Stomach smooth muscle (tissue), 2 donors: ENCODE data around the gene PLA2G2C.

ENCODE experiments used
- H3K27ac ChIP-seq: one replicate; pipeline ENCODE4 v1.7.0; 2013; ENCODE audit warnings: mild to moderate bottlenecking, low read length, inconsistent platforms
- H3K27me3 ChIP-seq, 2 donors: one replicate each; pipeline ENCODE4 v1.7.0; 2013; ENCODE audit warnings: low read length in 2 of 2; ENCODE audit not compliant: insufficient read depth in 2 of 2, control insufficient read depth in 1 of 2
- H3K36me3 ChIP-seq, 2 donors: one replicate each; pipeline ENCODE4 v1.7.0; 2013; ENCODE audit warnings: low read length in 2 of 2; ENCODE audit not compliant: control insufficient read depth in 2 of 2, insufficient read depth in 2 of 2
- H3K4me1 ChIP-seq: one replicate; pipeline ENCODE4 v1.7.0; 2013; ENCODE audit warnings: low read length; ENCODE audit not compliant: control insufficient read depth, insufficient read depth
- H3K4me3 ChIP-seq, 2 donors: one replicate each; pipeline ENCODE4 v1.7.0; 2013; ENCODE audit warnings: low read length in 2 of 2
- H3K9ac ChIP-seq, 2 donors: one replicate each; pipeline ENCODE4 v1.7.0; 2013; ENCODE audit warnings: low read length in 2 of 2, mild to moderate bottlenecking in 1 of 2
- H3K9me3 ChIP-seq, 2 donors: one replicate each; pipeline ENCODE4 v1.7.0; 2013; ENCODE audit warnings: low read length in 2 of 2; ENCODE audit not compliant: control insufficient read depth in 2 of 2
- donor health status: healthy.
- donor health status: Pancreatic carcinoma.

PLA2G2C gene

GRCh38 chr1:20209471-20209870, 23.2 kb upstream of the PLA2G2C start:
- H3K4me3 ChIP-seq, result no peak overlapping the region

GRCh38 chr1:20207546-20207945, 21.2 kb upstream of the PLA2G2C start:
- H3K4me1 ChIP-seq, result no peaks in the 10 kb centered on the region
- peaks cover 0 to 21% of the 10 kb centered on the region in 2 donors for H3K27me3 ChIP-seq
- no peak overlapping the region for H3K27ac ChIP-seq
- no peak overlapping the region for H3K9ac ChIP-seq
- H3K36me3 ChIP-seq, result no peaks in the 10 kb centered on the region
- H3K4me3 ChIP-seq, result no peak overlapping the region
- H3K9me3 ChIP-seq, result no peaks in the 10 kb centered on the region

More at GRCh38 chr1:20209471-20209870, 23.2 kb upstream of the PLA2G2C start:
- H3K4me1 ChIP-seq, result no peaks in the 10 kb centered on the region
- no peaks in the 10 kb centered on the region for H3K9me3 ChIP-seq
- H3K36me3 ChIP-seq, result no peaks in the 10 kb centered on the region
- H3K27ac ChIP-seq, result no peak overlapping the region
- no peak overlapping the region for H3K9ac ChIP-seq
- H3K27me3 ChIP-seq, result peaks cover 0 to 24% of the 10 kb centered on the region in 2 donors

- H3K27me3 ChIP-seq, result peaks cover 0 to 2% of the 10 kb centered on the region in 2 donors
- H3K9ac ChIP-seq, result no peak overlapping the region
- H3K4me3 ChIP-seq, result no peak overlapping the region
- no peaks in the 10 kb centered on the region for H3K36me3 ChIP-seq
- no peaks in the 10 kb centered on the region for H3K4me1 ChIP-seq
- H3K9me3 ChIP-seq, result no peaks in the 10 kb centered on the region
- H3K27ac ChIP-seq, result no peak overlapping the region
These were observed 15.8 kb upstream of the PLA2G2C start for GRCh38 chr1:20202166-20202565.

- no peaks in the 10 kb centered on the region for H3K36me3 ChIP-seq
These were observed 14.6 kb upstream of the PLA2G2C start for GRCh38 chr1:20200966-20201365.

GRCh38 chr1:20199840-20200239, 13.5 kb upstream of the PLA2G2C start:
- H3K9me3 ChIP-seq, result no peaks in the 10 kb centered on the region
- no peak overlapping the region for H3K9ac ChIP-seq
- no peaks in the 10 kb centered on the region for H3K27me3 ChIP-seq
- H3K4me3 ChIP-seq, result no peak overlapping the region
- no peak overlapping the region for H3K27ac ChIP-seq
- H3K36me3 ChIP-seq, result no peaks in the 10 kb centered on the region
- H3K4me1 ChIP-seq, result peaks cover 4% of the 10 kb centered on the region

More at GRCh38 chr1:20200966-20201365, 14.6 kb upstream of the PLA2G2C start:
- no peak overlapping the region for H3K4me3 ChIP-seq
- H3K4me1 ChIP-seq, result no peaks in the 10 kb centered on the region
- no peak overlapping the region for H3K27ac ChIP-seq
- no peaks in the 10 kb centered on the region for H3K9me3 ChIP-seq
- H3K9ac ChIP-seq, result no peak overlapping the region
- H3K27me3 ChIP-seq, result peaks cover 0 to 2% of the 10 kb centered on the region in 2 donors

GRCh38 chr1:20199403-20199802, 13.1 kb upstream of the PLA2G2C start:
- no peak overlapping the region for H3K9ac ChIP-seq
- H3K9me3 ChIP-seq, result no peaks in the 10 kb centered on the region
- H3K27ac ChIP-seq, result no peak overlapping the region
- no peaks in the 10 kb centered on the region for H3K27me3 ChIP-seq
- no peaks in the 10 kb centered on the region for H3K36me3 ChIP-seq
- no peak overlapping the region for H3K4me3 ChIP-seq
- H3K4me1 ChIP-seq, result peaks cover 4% of the 10 kb centered on the region

- H3K27me3 ChIP-seq, result no peaks in the 10 kb centered on the region
- H3K9me3 ChIP-seq, result no peaks in the 10 kb centered on the region
- H3K4me1 ChIP-seq, result peaks cover 4% of the 10 kb centered on the region
- H3K4me3 ChIP-seq, result no peak overlapping the region
- no peaks in the 10 kb centered on the region for H3K36me3 ChIP-seq
- H3K27ac ChIP-seq, result no peak overlapping the region
- no peak overlapping the region for H3K9ac ChIP-seq
These were observed 12.6 kb upstream of the PLA2G2C start for GRCh38 chr1:20198918-20199317.

GRCh38 chr1:20198296-20198695, 12.0 kb upstream of the PLA2G2C start:
- H3K4me3 ChIP-seq, result no peak overlapping the region
- H3K4me1 ChIP-seq, result peaks cover 4% of the 10 kb centered on the region
- no peak overlapping the region for H3K9ac ChIP-seq
- H3K27ac ChIP-seq, result no peak overlapping the region
- no peaks in the 10 kb centered on the region for H3K9me3 ChIP-seq
- H3K27me3 ChIP-seq, result no peaks in the 10 kb centered on the region
- no peaks in the 10 kb centered on the region for H3K36me3 ChIP-seq

GRCh38 chr1:20197329-20197791, 11.0 kb upstream of the PLA2G2C start:
- Histone ChIP-seq H3K27me3 (no peaks in the 10 kb centered on the region), H3K9me3 (no peaks in the 10 kb centered on the region), H3K27ac (no peak overlapping the region), H3K4me1 (peaks cover 9% of the 10 kb centered on the region), H3K9ac (no peak overlapping the region), H3K36me3 (no peaks in the 10 kb centered on the region), H3K4me3 (no peak overlapping the region)

- Histone ChIP-seq H3K9me3 (no peaks in the 10 kb centered on the region), H3K4me1 (peaks cover 18% of the 10 kb centered on the region), H3K27me3 (no peaks in the 10 kb centered on the region), H3K36me3 (peaks cover 0 to 4% of the 10 kb centered on the region in 2 donors), H3K27ac (no peak overlapping the region), H3K9ac (no peak overlapping the region), H3K4me3 (no peak overlapping the region)
These were observed 9.1 kb upstream of the PLA2G2C start for GRCh38 chr1:20195462-20195780.

- H3K4me3 ChIP-seq, result peak overlapping the region; percentile 13 to 40
- no peaks in the 10 kb centered on the region for H3K9me3 ChIP-seq
- peaks cover 0 to 4% of the 10 kb centered on the region in 2 donors for H3K36me3 ChIP-seq
- H3K27me3 ChIP-seq, result no peaks in the 10 kb centered on the region
- H3K4me1 ChIP-seq, result peaks cover 21% of the 10 kb centered on the region
- H3K27ac ChIP-seq, result no peak overlapping the region
- H3K9ac ChIP-seq, result peak overlapping the region in 1 of 2 donors; percentile 5
These were observed 8.6 kb upstream of the PLA2G2C start for GRCh38 chr1:20194757-20195461.
